Epithelial cell of alveolus of lung (primary cell): ENCODE results near the gene DAG1. TPM values are rescaled to one million over a fixed set of nuclear protein-coding genes. Genes with fewer than 3 reads are reported as not detected.

Experiments used
- total RNA-seq: library from RNA; depleted of rRNA; stranded (reverse); fragments of >200 nt; gene quantifications from 2 replicates; pipeline ENCODE4 v1.2.1, GENCODE V29; 2015

Gene DAG1
- total RNA-seq: 33.1 and 60.9 TPM in 2 replicates

GRCh38 chr3:49469936-49470713 lies at the start of gene DAG1:
DAG1 (plus strand) TSS chr3:49470267; CDS start chr3:49510535, 40,268 bp downstream.

DNA sequence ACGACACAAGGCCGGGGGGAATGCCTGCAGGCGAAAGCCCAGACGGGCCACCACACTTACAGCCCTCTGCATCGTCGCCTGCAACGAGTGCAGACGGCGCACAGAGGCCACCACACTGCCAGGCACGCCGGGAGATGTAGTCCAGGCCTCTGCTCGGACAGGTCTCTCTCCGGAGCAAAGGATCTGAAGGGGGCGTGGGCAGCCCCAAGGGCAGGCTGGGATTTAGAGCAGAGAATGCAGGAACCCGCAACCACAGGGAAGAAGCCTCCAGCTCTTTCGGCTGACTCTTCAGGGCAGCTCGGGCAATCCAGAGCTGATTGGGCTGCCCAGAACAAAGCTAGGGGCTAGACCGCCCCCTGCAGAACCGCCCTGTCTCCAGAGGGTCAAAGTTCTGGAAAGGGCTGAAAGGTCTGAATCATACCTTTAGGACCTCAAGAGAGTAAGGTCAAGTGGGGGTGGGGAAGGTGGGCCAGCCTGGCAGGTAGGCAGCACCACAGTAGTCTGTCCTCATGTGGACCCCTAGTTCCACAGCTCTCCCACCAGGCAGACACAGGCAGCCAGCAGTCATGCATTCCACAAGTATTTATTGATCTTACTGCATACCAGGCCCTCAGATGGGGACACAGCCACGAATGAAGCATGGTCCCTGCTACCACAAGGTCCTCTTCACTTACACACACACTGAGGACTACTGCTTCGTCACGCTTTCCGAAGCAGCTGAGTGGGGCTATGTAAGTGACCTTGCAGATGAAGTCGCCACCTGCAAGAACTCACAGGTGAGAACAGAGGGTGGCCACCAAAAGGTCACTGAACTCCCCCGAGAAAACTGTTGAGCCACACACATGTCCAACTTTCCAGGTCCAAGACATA lies 47.5 kb upstream of the DAG1 start, which contains the start of gene AMT:
Gene AMT (minus strand): TSS at position 95 of the 870 bp plus-strand sequence. CDS start 23 bp downstream, at position 72.

GRCh38 chr3:49553692-49554632 lies 83.9 kb downstream of the DAG1 start, which contains the start of gene BSN:
BSN (plus strand) TSS chr3:49554477; CDS start chr3:49554603, 126 bp downstream.

Other genes with a start within 250 kb of the DAG1 start
- 1.5 and 1.7 TPM in 2 replicates for gene C3orf62, start 193.0 kb upstream of the DAG1 start, total RNA-seq
- gene USP4, start 130.2 kb upstream of the DAG1 start, total RNA-seq: 15.2 and 17.6 TPM in 2 replicates
- gene GPX1, start 111.9 kb upstream of the DAG1 start, total RNA-seq: 337 and 610 TPM in 2 replicates
- 493 and 605 TPM in 2 replicates for gene RHOA, start 58.3 kb upstream of the DAG1 start, total RNA-seq
- gene TCTA, start 57.8 kb upstream of the DAG1 start, total RNA-seq: 30.3 and 34.0 TPM in 2 replicates
- gene AMT, start 47.8 kb upstream of the DAG1 start, total RNA-seq: 2.5 and 3.0 TPM in 2 replicates
- 3.9 and 9.4 TPM in 2 replicates for gene NICN1, start 40.9 kb upstream of the DAG1 start, total RNA-seq
- 0.08 and 0.13 TPM in 2 replicates for gene BSN, start 84.2 kb downstream of the DAG1 start, total RNA-seq
- gene APEH, start 204.1 kb downstream of the DAG1 start, total RNA-seq: 71.3 and 163 TPM in 2 replicates
- gene MST1, start 219.2 kb downstream of the DAG1 start, total RNA-seq: 5.4 and 14.1 TPM in 2 replicates
- 21.9 and 32.0 TPM in 2 replicates for gene RNF123, start 219.3 kb downstream of the DAG1 start, total RNA-seq
- 0.24 and 1.6 TPM in 2 replicates for gene AMIGO3, start 249.4 kb downstream of the DAG1 start, total RNA-seq